ENCODE measurements around the gene LRRC47. TPM values are rescaled to one million over a fixed set of nuclear protein-coding genes. Genes with fewer than 3 reads are reported as not detected.

LRRC47 gene
- total RNA-seq, result 31.5 and 32.3 TPM in 2 replicates

GRCh38 chr1:3796215-3797061 is at the start of gene LRRC47:
Gene LRRC47 (minus strand): TSS chr1:3796498. CDS start chr1:3796476, 22 bp downstream.

DNA sequence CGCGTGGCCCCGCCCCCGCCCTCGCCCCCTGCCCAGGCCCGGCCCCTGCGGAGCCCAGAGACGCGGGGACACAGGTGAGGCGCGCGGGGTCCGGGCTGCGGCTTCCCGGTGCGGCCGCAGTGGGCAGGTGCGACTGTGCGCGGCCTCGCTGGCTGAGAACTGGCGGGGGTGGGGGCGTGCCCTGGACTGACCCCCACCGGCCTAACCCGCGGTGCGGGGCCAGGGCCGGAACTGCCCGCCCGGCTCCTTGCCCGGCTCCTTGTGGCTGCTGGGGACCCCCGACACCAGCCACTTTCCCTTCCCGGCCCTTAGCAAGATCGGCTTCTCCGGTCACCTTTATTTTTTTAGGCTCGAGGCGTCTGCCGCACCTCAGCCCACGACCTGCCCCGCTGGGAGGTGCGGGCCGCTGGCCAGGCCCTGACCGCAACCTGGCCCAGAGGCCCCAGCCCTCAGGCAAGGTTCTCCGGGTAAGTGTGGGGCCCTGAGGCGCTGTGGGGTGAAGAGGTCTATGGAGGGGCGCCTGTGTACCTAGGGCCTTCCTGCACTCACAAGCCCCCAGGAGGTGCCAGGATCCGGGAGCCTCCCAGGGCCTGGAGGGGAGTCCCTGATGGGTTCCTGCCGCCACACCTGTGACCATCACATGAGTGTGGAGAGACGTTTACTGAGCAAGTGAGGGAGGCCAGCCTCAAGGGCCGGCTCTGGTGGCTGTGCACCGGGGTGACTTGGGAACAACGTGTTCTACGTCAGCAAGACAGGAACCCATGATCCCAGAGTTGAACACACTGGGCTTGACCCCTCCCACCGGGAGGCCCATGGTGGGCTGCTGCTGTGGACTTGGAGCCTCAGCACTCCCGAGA is 23.4 kb downstream of the LRRC47 start, which contains the start of gene SMIM1:
SMIM1 (plus strand) TSS at position 35 of the 857 bp plus-strand sequence. CDS start 2,625 bp downstream, outside the sequence.

DNA sequence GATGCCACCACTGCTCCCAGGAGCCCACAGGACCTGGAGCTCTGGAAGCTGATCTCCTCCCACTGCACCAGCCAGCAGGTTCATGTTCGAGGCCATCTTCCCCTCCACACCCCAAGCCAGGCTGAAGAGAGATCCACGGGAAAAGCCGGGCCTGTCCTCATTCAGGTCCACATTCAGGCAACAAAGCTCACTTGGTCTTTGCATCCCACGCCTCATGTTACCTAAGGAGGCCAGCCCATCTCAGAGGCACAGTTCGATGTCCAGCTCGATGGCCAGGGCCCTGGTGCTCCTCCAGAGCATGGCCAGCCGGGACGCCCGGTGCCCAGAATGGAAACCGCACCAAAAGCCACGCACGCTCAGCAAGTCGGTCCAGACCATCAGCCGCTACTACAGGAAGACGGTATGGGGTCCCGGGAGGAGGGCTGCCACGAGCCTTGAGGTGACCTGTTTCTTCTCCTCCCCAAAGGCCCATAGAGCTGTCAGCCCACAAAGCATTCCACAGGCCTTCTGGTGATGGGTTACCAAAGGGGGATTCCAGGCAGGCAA is 43.8 kb downstream of the LRRC47 start, which contains the start of gene CCDC27:
CCDC27 (plus strand) TSS at position 51 of the 546 bp plus-strand sequence; CDS start at position 83, 32 bp downstream.

Small RNA genes within 50 kb of the gene (small RNA-seq; reads per million reads assigned to genes)
- gene RF02197 (not detected), gene RN7SL574P (not detected)

Other genes with a start within 250 kb of the LRRC47 start
- 40.7 and 92.4 TPM in 2 replicates for gene MEGF6, start 185.0 kb downstream of the LRRC47 start, total RNA-seq
- 40.0 and 44.7 TPM in 2 replicates for gene TPRG1L, start 171.5 kb downstream of the LRRC47 start, total RNA-seq
- gene WRAP73, start 146.4 kb downstream of the LRRC47 start, total RNA-seq, result 14.2 and 14.7 TPM in 2 replicates
- 0.10 TPM in 1 of 2 replicates, not detected in the other for gene TP73, start 144.0 kb downstream of the LRRC47 start, total RNA-seq
- gene CCDC27, start 44.0 kb downstream of the LRRC47 start, total RNA-seq, result not detected in 2 replicates
- gene SMIM1, start 23.7 kb downstream of the LRRC47 start, total RNA-seq, result 2.3 TPM in 1 of 2 replicates, not detected in the other
- gene CEP104, start 60.7 kb upstream of the LRRC47 start, total RNA-seq, result 19.6 and 22.2 TPM in 2 replicates
- 8.5 and 14.2 TPM in 2 replicates for gene DFFB, start 61.0 kb upstream of the LRRC47 start, total RNA-seq
- gene C1orf174, start 103.8 kb upstream of the LRRC47 start, total RNA-seq, result 26.5 and 31.9 TPM in 2 replicates

Measured in vein endothelial cell (primary cell).